A673 (cell line): Measurements from ENCODE around the gene TLE7. TPM values are rescaled to one million over a fixed set of nuclear protein-coding genes. Genes with fewer than 3 reads are reported as not detected.

Experiments used
- BruUV-seq: library from RNA; stranded (reverse); fragments of 400-500 nt; replicated peaks from 2 replicates; lab custom pipeline; 2021; lab: Mats Ljungman, UMichigan
- CTCF ChIA-PET: fragments of 300-600 bp; sonication (Branson Sonifier 250); formaldehyde crosslinking; loops from one replicate; lab custom pipeline; 2022; ENCODE audit warnings: antibody characterized with exemption; lab: Charles Lee
- POLR2A ChIA-PET: fragments of 300-600 bp; sonication (Branson Sonifier 250); formaldehyde crosslinking; loops from one replicate; lab custom pipeline; 2022; ENCODE audit warnings: antibody characterized with exemption; ENCODE audit not compliant: low non-redundant PET; lab: Charles Lee
- DNase-seq: peaks from one replicate; pipeline ENCODE4 v3.0.0-alpha.2; 2015; ENCODE audit warnings: low spot score
- H3K27ac ChIP-seq: fragments of 200-600 bp; sonication (generic); 2 replicates; pipeline ENCODE4 v1.5.1; 2016; ENCODE audit warnings: mixed run types, low read depth, mild to moderate bottlenecking, mixed read lengths, antibody characterized with exemption, low read length; ENCODE audit not compliant: poor library complexity, severe bottlenecking
- H3K27me3 ChIP-seq: fragments of 200-600 bp; sonication (generic); replicated peaks from 2 replicates; pipeline ENCODE4 v1.6.1; 2017; ENCODE audit warnings: mixed run types, low read depth, mild to moderate bottlenecking, mixed read lengths, antibody characterized with exemption, low read length; ENCODE audit not compliant: insufficient read depth, poor library complexity
- H3K36me3 ChIP-seq: fragments of 200-600 bp; sonication (generic); 2 replicates; pipeline ENCODE4 v1.6.1; 2016; ENCODE audit warnings: mixed run types, mild to moderate bottlenecking, mixed read lengths, antibody characterized with exemption, low read length; ENCODE audit not compliant: insufficient read depth, poor library complexity, severe bottlenecking
- H3K4me1 ChIP-seq: fragments of 200-600 bp; sonication (generic); 2 replicates; pipeline ENCODE4 v1.6.1; 2017; ENCODE audit warnings: mixed run types, mild to moderate bottlenecking, mixed read lengths, antibody characterized with exemption, low read length; ENCODE audit not compliant: insufficient read depth, poor library complexity, severe bottlenecking
- H3K4me3 ChIP-seq: fragments of 200-600 bp; sonication (generic); 2 replicates; pipeline ENCODE4 v1.5.1; 2016; ENCODE audit warnings: low read depth, mixed run types, mild to moderate bottlenecking, mixed read lengths, low read length; ENCODE audit not compliant: poor library complexity, severe bottlenecking
- H3K9me3 ChIP-seq: fragments of 200-600 bp; sonication (generic); 2 replicates; pipeline ENCODE4 v1.6.1; 2016; ENCODE audit warnings: mixed run types, low read depth, mild to moderate bottlenecking, mixed read lengths, antibody characterized with exemption, low read length; ENCODE audit not compliant: poor library complexity, severe bottlenecking
- EZH2 ChIP-seq: fragments of 200-600 bp; sonication (generic); IDR thresholded peaks from 2 replicates; pipeline ENCODE4 v1.6.1; 2017; ENCODE audit warnings: borderline replicate concordance, low read depth, mild to moderate bottlenecking, mixed read lengths, antibody characterized with exemption, low read length; ENCODE audit not compliant: poor library complexity, severe bottlenecking
- intact Hi-C: fragments of 100-400 bp; cut with micrococcal nuclease; formaldehyde crosslinking; loops from one replicate; pipeline ENCODE4 v1.10.0; 2022; ENCODE audit not compliant: unreplicated experiment
- total RNA-seq: library from RNA; stranded (reverse); gene quantifications from 2 replicates; pipeline ENCODE4 v1.2.3, GENCODE V29; 2021
- TF ChIP-seq, protein P1 (sequence below): fragments of 300-800, 200-600 bp; sonication (generic); conservative IDR thresholded peaks from 2 replicates; pipeline ENCODE4 v1.5.1; 2017; ENCODE audit warnings: low read depth, mild to moderate bottlenecking, antibody characterized with exemption, low read length, moderate library complexity, mixed read lengths

Gene TLE7
- total RNA-seq, 1 experiment from 2014 or later: not detected

GRCh38 chr16:71407731-71408130 lies 34.1 kb downstream of the TLE7 start:
- CTCF ChIA-PET: no interaction called here
- H3K27ac ChIP-seq: no peak overlapping the region
- no peak for DNase-seq
- peaks cover 53% of the 10 kb centered on the region for H3K27me3 ChIP-seq
- no TSS peak for BruUV-seq
- intact Hi-C loops: no loop called here
- no peak for TF ChIP-seq EZH2
- TF ChIP-seq, protein P1, sequence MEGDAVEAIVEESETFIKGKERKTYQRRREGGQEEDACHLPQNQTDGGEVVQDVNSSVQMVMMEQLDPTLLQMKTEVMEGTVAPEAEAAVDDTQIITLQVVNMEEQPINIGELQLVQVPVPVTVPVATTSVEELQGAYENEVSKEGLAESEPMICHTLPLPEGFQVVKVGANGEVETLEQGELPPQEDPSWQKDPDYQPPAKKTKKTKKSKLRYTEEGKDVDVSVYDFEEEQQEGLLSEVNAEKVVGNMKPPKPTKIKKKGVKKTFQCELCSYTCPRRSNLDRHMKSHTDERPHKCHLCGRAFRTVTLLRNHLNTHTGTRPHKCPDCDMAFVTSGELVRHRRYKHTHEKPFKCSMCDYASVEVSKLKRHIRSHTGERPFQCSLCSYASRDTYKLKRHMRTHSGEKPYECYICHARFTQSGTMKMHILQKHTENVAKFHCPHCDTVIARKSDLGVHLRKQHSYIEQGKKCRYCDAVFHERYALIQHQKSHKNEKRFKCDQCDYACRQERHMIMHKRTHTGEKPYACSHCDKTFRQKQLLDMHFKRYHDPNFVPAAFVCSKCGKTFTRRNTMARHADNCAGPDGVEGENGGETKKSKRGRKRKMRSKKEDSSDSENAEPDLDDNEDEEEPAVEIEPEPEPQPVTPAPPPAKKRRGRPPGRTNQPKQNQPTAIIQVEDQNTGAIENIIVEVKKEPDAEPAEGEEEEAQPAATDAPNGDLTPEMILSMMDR: no peak
- H3K36me3 ChIP-seq: no peaks in the 10 kb centered on the region
- H3K4me3 ChIP-seq: no peak overlapping the region
- POLR2A ChIA-PET: no interaction called here
- H3K9me3 ChIP-seq: no peaks in the 10 kb centered on the region
- no peaks in the 10 kb centered on the region for H3K4me1 ChIP-seq

DNA sequence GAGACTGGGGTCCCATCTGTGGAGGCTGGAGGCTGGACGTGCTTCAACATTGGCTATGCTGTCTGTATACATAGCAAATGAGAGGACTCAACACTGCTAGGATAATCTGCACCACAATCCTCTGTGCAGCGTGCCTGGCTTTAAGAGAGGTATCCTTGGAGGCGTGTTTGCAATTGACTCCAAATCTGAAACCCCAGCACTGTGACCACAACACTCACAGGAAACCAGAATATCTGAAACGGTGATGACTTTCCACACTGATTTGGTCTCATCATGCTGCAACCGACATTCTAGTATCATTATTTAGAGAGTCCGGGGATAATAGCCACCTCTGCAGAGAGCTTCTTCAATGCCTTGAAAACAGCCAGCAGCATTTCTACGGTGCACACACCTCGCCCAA lies 35.1 kb downstream of the TLE7 start:
- no peak for DNase-seq
- intact Hi-C loops: no loop called here
- no TSS peak for BruUV-seq
- H3K27me3 ChIP-seq: peaks cover 63% of the 10 kb centered on the region
- no peak overlapping the region for H3K4me3 ChIP-seq
- TF ChIP-seq, protein P1: no peak
- TF ChIP-seq EZH2: no peak
- H3K9me3 ChIP-seq: no peaks in the 10 kb centered on the region
- H3K4me1 ChIP-seq: no peaks in the 10 kb centered on the region
- no peaks in the 10 kb centered on the region for H3K36me3 ChIP-seq
- no peak overlapping the region for H3K27ac ChIP-seq
- CTCF ChIA-PET: no interaction called here
- POLR2A ChIA-PET: no interaction called here

DNA sequence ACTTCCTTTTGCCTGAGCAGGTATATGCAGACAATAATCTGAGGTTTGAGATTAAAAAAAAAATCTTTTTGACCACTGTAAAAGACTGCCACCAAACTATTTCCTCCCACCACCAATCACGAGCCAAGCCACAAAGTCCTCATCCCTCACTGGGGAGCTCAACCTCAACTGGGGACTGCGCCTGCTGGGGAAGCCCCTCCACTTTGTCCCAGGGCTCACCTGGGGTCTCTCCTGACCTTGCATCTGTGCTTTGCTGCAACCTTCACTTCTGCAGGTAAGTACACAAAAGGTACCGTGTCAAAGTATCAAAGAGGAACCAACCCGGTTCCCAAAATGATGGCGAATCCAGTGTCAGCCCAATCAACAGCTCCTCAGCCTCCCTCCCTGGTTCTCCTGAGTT lies 35.5 kb downstream of the TLE7 start:
- TF ChIP-seq EZH2: no peak
- TF ChIP-seq, protein P1: no peak
- Histone ChIP-seq H3K27me3 (peaks cover 65% of the 10 kb centered on the region), H3K4me1 (no peaks in the 10 kb centered on the region), H3K36me3 (no peaks in the 10 kb centered on the region), H3K9me3 (no peaks in the 10 kb centered on the region), H3K27ac (no peak overlapping the region), H3K4me3 (no peak overlapping the region)
- intact Hi-C loops: no loop called here
- CTCF ChIA-PET: no interaction called here
- POLR2A ChIA-PET: no interaction called here
- no TSS peak for BruUV-seq
- no peak for DNase-seq
